ENCODE results near the gene FES.

DNA sequence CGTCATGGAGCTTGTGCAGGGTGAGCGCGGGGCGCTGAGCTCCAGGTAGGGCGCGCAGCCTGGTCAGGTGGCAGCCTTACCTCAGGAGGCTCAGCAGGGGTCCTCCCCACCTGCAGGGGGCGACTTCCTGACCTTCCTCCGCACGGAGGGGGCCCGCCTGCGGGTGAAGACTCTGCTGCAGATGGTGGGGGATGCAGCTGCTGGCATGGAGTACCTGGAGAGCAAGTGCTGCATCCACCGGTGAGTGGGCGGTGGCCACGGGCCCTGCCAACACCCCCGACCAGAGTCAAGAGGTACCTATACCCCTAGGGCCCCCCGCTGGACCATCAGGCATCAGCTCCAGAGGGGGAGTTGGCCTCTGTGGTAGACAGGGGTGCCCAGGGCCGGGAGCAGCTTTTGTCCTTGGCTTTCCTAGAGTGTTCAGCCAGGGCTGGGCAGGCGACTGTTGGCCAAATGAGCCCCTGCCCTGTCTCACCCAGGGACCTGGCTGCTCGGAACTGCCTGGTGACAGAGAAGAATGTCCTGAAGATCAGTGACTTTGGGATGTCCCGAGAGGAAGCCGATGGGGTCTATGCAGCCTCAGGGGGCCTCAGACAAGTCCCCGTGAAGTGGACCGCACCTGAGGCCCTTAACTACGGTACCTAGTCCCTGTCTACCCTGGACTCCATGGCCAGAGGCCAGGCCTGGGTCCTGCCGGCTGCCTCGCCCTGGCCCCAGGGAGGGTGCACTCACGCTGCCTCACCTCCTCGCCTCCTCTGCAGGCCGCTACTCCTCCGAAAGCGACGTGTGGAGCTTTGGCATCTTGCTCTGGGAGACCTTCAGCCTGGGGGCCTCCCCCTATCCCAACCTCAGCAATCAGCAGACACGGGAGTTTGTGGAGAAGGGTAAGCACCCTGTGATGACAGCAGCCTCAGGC, 9.1 kb downstream of the FES start:
- TF ChIP-seq POLR2AphosphoS5 (IDR thresholded peaks at IDR 0.05; ENCODE audit: low read depth, low read length) (no peak), POLR2A (IDR thresholded peaks at IDR 0.05; ENCODE audit: low read depth, low read length) (no peak), TAF1 (IDR thresholded peaks at IDR 0.05; ENCODE audit: borderline replicate concordance, low read depth, low read length) (no peak)
